GM13976 (cell line): ENCODE measurements around the gene MAS1.

ENCODE experiments used
- DNase-seq: peaks from one replicate; pipeline ENCODE4 v3.0.0; 2012; ENCODE audit warnings: low spot score
- CTCF ChIP-seq: IDR thresholded peaks from 2 replicates; pipeline ENCODE4 v1.5.1; 2012; ENCODE audit warnings: borderline replicate concordance, mild to moderate bottlenecking; ENCODE audit not compliant: insufficient read depth; ENCODE audit errors: extremely low read depth, missing control alignments, control extremely low read depth
- in situ Hi-C: fragments of 300-500 bp; cut with MboI; formaldehyde crosslinking; loops from one replicate; pipeline ENCODE4 v1.12.0; 2022; ENCODE audit warnings: low sequenced_read_pairs, mixed read lengths, inconsistent platforms; ENCODE audit not compliant: unreplicated experiment

Gene MAS1

GRCh38 chr6:159910342-159910741 lies 19.6 kb downstream of the MAS1 start:
- in situ Hi-C loops, result no loop called here
- DNase-seq, result no peak
- no peak for TF ChIP-seq CTCF

- no peak for TF ChIP-seq CTCF
- no peak for DNase-seq
- in situ Hi-C loops, result no loop called here
Measured at GRCh38 chr6:159913375-159913774, 22.6 kb downstream of the MAS1 start.

- DNase-seq, result no peak
- TF ChIP-seq CTCF, result no peak
- in situ Hi-C loops, result no loop called here
Measured at GRCh38 chr6:159913862-159914564, 23.2 kb downstream of the MAS1 start.

- in situ Hi-C loops, result no loop called here
- DNase-seq, result no peak
- TF ChIP-seq CTCF, result no peak
Measured at GRCh38 chr6:159914565-159914923, 23.8 kb downstream of the MAS1 start.

- DNase-seq, result no peak
- no peak for TF ChIP-seq CTCF
- in situ Hi-C loops, result no loop called here
Measured at GRCh38 chr6:159915397-159915796, 24.6 kb downstream of the MAS1 start.

- TF ChIP-seq CTCF, result no peak
- in situ Hi-C loops, result no loop called here
- no peak for DNase-seq
Measured at GRCh38 chr6:159916237-159916636, 25.4 kb downstream of the MAS1 start.

- TF ChIP-seq CTCF, result no peak
- no peak for DNase-seq
- in situ Hi-C loops, result no loop called here
Measured at GRCh38 chr6:159916752-159917151, 26.0 kb downstream of the MAS1 start.
